ENCODE measurements around the gene RPS2. TPM values are rescaled to one million over a fixed set of nuclear protein-coding genes. Genes with fewer than 3 reads are reported as not detected.

Gene RPS2
- total RNA-seq, 2 experiments from 2014 or later: 2,564 to 2,882 TPM

- no peaks in the 10 kb centered on the region for H3K36me3 Mint-ChIP-seq (ENCODE audit: low read depth)
- no peak for DNase-seq
- CTCF ChIA-PET: interaction anchor here (1.0 kb wide), 1 partner anchor 19 kb away, joined by 3 read pairs; no protein-coding TSS in a partner anchor
- no peak overlapping the region for H3K4me3 Mint-ChIP-seq
- no peaks in the 10 kb centered on the region for H3K4me1 Mint-ChIP-seq
- no peak overlapping the region for H3K27ac Mint-ChIP-seq
- peaks cover 24% of the 10 kb centered on the region for H3K27me3 Mint-ChIP-seq
- POLR2A ChIA-PET: no interaction called here
- no peaks in the 10 kb centered on the region for H3K9me3 Mint-ChIP-seq
Observed at GRCh38 chr16:1912215-1912543, 52.4 kb downstream of the RPS2 start.

Other genes with a start within 250 kb of the RPS2 start
- gene NME3, start 193.3 kb downstream of the RPS2 start, total RNA-seq: 10 to 100 TPM; 31.3 to 47.4 TPM
- gene EME2, start 192.0 kb downstream of the RPS2 start, total RNA-seq: 10 to 100 TPM; 28.7 to 33.4 TPM
- gene MRPS34, start 191.7 kb downstream of the RPS2 start, total RNA-seq: 100 to 1,000 TPM in 1 of 2 experiments, 10 to 100 TPM in 1; 93.6 to 105 TPM
- gene SPSB3, start 182.3 kb downstream of the RPS2 start, total RNA-seq: 10 to 100 TPM; 38.0 to 42.9 TPM
- gene NUBP2, start 181.9 kb downstream of the RPS2 start, total RNA-seq: 10 to 100 TPM; 40.2 to 53.8 TPM
- gene IGFALS, start 171.1 kb downstream of the RPS2 start, total RNA-seq: under 1 TPM in 1 of 2 experiments, not detected in 1; 0.15 TPM
- gene HAGH, start 138.0 kb downstream of the RPS2 start, total RNA-seq: 10 to 100 TPM; 34.9 to 45.6 TPM
- gene FAHD1, start 137.6 kb downstream of the RPS2 start, total RNA-seq: 10 to 100 TPM; 11.3 to 12.9 TPM
- gene MEIOB, start 92.7 kb downstream of the RPS2 start, total RNA-seq: not detected
- not detected for gene HS3ST6, start 46.4 kb downstream of the RPS2 start, total RNA-seq
- gene MSRB1, start 21.6 kb downstream of the RPS2 start, total RNA-seq: 10 to 100 TPM; 12.8 to 13.6 TPM
- not detected for gene RPL3L, start 10.1 kb downstream of the RPS2 start, total RNA-seq
- gene NDUFB10, start 5.3 kb downstream of the RPS2 start, total RNA-seq: 100 to 1,000 TPM; 103 to 125 TPM
- not detected for gene RNF151, start 2.0 kb upstream of the RPS2 start, total RNA-seq
- gene TBL3, start 7.2 kb upstream of the RPS2 start, total RNA-seq: 10 to 100 TPM; 26.1 to 27.0 TPM
- under 1 TPM; 0.87 to 0.89 TPM for gene NOXO1, start 16.6 kb upstream of the RPS2 start, total RNA-seq
- 10 to 100 TPM; 23.8 to 25.2 TPM for gene GFER, start 19.4 kb upstream of the RPS2 start, total RNA-seq
- gene SYNGR3, start 25.1 kb upstream of the RPS2 start, total RNA-seq: 1 to 10 TPM; 1.3 to 1.9 TPM
- gene ZNF598, start 45.0 kb upstream of the RPS2 start, total RNA-seq: 10 to 100 TPM; 56.3 to 56.5 TPM
- under 1 TPM; 0.42 to 0.69 TPM for gene NPW, start 55.0 kb upstream of the RPS2 start, total RNA-seq
- gene NHERF2, start 62.1 kb upstream of the RPS2 start, total RNA-seq: 1 to 10 TPM; 1.1 to 1.4 TPM
- 10 to 100 TPM; 23.8 to 34.4 TPM for gene NTHL1, start 83.0 kb upstream of the RPS2 start, total RNA-seq
- 100 to 1,000 TPM; 112 to 115 TPM for gene TSC2, start 83.2 kb upstream of the RPS2 start, total RNA-seq
- gene PKD1, start 171.1 kb upstream of the RPS2 start, total RNA-seq: 10 to 100 TPM; 72.9 to 77.2 TPM
- gene RAB26, start 183.8 kb upstream of the RPS2 start, total RNA-seq: under 1 TPM; 0.20 to 0.42 TPM
- 10 to 100 TPM; 55.6 to 59.7 TPM for gene TRAF7, start 191.0 kb upstream of the RPS2 start, total RNA-seq
- under 1 TPM; 0.07 to 0.19 TPM for gene CASKIN1, start 231.8 kb upstream of the RPS2 start, total RNA-seq
- gene MLST8, start 240.6 kb upstream of the RPS2 start, total RNA-seq: 10 to 100 TPM; 35.9 to 36.4 TPM
- gene BRICD5, start 246.0 kb upstream of the RPS2 start, total RNA-seq: 10 to 100 TPM; 13.9 to 17.4 TPM